ENCODE measurements around the gene GBX1.

Gene GBX1

GRCh38 chr7:151172273-151173141, 5.0 kb upstream of the GBX1 start:
- DNase-seq, result peak; percentile 73 to 78

GRCh38 chr7:151168787-151169162, 1.3 kb upstream of the GBX1 start:
- no peak for DNase-seq

- DNase-seq, result peak; percentile 41 to 44
These were observed 701 bp upstream of the GBX1 start for GRCh38 chr7:151168003-151168786.

- no peak for DNase-seq
These were observed 781 bp downstream of the GBX1 start for GRCh38 chr7:151166629-151167196.

- DNase-seq, result no peak
These were observed 5.7 kb downstream of the GBX1 start for GRCh38 chr7:151161757-151162156.

GRCh38 chr7:151157645-151158329, 9.7 kb downstream of the GBX1 start:
- no peak for DNase-seq

- no peak for DNase-seq
These were observed 14.6 kb downstream of the GBX1 start for GRCh38 chr7:151152643-151153513.

GRCh38 chr7:151150388-151150787, 17.1 kb downstream of the GBX1 start:
- no peak for DNase-seq

GRCh38 chr7:151148319-151149259, 18.9 kb downstream of the GBX1 start:
- DNase-seq, result no peak

GRCh38 chr7:151146761-151147160, 20.7 kb downstream of the GBX1 start:
- DNase-seq, result no peak

- DNase-seq, result no peak
These were observed 23.1 kb downstream of the GBX1 start for GRCh38 chr7:151144387-151144786.

GRCh38 chr7:151143261-151144015, 24.1 kb downstream of the GBX1 start:
- DNase-seq, result no peak

GRCh38 chr7:151142686-151143040, 24.8 kb downstream of the GBX1 start:
- no peak for DNase-seq

- no peak for DNase-seq
These were observed 25.4 kb downstream of the GBX1 start for GRCh38 chr7:151141855-151142685.

- no peak for DNase-seq
These were observed 26.1 kb downstream of the GBX1 start for GRCh38 chr7:151141311-151141854.

- no peak for DNase-seq
These were observed 26.7 kb downstream of the GBX1 start for GRCh38 chr7:151140826-151141225.

GRCh38 chr7:151139791-151140190, 27.7 kb downstream of the GBX1 start:
- DNase-seq, result no peak

GRCh38 chr7:151139071-151139790, 28.3 kb downstream of the GBX1 start:
- no peak for DNase-seq
